ENCODE data around the gene C2orf68.
A peak's percentile ranks its signal among the peaks of the same experiment; 100 is the strongest.
"Not testable (repeated sequence)": the region's sequence is repeated elsewhere in the genome, so short reads cannot be mapped to it uniquely, and the experiment has no call there.

Gene C2orf68

GRCh38 chr2:85611705-85612587 is at the start of gene C2orf68:
Gene C2orf68, minus strand, starts transcription at chr2:85612066. Its CDS starts 82 bp downstream, at chr2:85611984.
- DNase-seq (ENCODE audit: low read depth, low spot score): peak; percentile 71

- DNase-seq (ENCODE audit: low read depth, low spot score): no peak
These were observed 49.4 kb upstream of the C2orf68 start for GRCh38 chr2:85661139-85661858.

DNA sequence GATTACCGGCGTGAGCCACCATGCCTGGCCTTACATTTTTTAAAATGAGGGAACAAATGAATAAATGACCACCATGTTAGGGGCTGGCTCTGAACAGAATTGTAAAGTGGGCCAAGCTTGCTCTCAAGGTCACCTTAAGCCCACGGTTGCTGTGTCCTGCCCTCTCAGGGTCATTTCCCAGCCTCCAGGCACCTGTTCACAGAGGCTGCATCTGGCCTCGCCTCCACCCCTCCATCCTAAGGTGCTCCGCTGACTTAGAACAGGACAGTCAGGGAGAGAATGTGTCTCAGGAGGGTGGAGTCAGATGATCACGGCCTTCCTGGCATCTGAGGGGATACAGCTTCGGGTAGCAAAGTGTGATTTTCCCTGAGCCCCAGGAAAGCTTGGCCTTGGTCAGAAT is 48.9 kb upstream of the C2orf68 start:
- DNase-seq (ENCODE audit: low read depth, low spot score): no peak

DNA sequence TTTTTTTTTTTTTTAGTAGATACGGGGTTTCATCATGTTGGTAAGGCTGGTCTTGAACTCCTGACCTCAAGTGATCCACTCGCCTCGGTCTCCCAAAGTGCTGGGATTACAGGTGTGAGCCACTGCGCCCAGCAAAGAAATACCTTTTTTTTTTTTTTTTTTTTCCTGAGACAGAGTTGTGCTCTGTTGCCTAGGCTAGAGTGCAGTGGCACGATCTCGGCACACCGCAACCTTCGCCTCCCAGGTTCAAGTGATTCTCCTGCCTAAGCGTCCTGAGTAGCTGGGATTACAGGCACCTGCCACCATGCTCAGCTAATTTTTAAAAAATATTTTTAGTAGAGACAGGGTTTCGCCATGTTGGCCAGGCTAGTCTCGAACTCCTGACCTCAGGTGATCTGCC is 48.4 kb upstream of the C2orf68 start:
- not testable (repeated sequence) for DNase-seq (ENCODE audit: low read depth, low spot score)

DNA sequence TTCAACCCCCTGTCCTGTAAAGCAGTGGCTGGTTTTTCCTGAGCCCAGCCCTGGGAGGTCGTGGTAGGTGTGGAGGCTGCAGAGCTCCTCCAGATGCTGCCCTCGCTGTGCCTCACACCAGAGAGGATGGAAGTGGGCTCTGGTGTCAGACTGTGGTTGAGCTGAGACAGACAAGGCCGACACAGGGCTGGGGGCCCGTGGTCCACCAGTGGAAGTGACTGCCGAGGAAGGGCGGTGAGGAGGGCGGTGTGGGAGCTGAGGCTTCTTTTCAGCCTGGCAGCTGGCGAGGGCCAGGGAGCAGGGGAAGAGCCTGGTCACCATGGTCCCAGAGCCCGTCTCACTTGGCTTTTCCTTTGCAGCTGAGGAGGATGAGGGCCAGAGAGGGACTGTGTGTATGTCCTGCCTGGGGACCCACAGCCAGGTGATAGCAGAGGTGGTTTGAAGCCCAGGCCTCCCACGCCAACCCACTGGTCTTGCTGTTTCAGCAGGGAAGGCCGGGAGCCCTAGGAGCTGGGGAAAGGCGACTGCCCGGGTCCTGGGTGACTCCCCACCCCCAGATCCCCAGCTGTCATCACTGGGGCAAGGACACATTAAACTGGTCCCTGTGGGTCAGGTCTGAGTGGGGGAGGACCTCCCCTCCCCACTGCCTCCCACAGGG is 47.6 kb upstream of the C2orf68 start:
- DNase-seq (ENCODE audit: low read depth, low spot score): no peak

- DNase-seq (ENCODE audit: low read depth, low spot score): not testable (repeated sequence)
These were observed 45.5 kb upstream of the C2orf68 start for GRCh38 chr2:85657399-85657798.

DNA sequence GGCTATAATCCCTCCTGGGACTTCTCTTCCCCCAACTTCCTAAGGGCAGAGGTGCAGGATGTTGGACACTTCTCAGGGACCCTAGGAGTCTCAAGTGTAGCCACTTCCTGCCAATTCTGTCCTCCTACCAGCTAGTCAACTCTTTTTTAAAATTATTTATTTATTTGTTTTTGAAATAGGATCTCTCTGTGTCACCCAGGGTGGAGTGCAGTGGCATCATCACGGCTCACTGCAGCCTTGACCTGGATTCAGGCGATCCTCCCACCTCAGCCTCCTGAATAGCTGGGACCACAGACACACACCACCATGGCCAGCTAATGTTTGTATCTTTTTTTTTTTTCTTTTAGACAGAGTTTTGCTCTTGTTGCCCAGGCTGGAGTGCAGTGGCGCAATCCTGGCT is 44.6 kb upstream of the C2orf68 start:
- DNase-seq (ENCODE audit: low read depth, low spot score): no peak

- no peak for DNase-seq (ENCODE audit: low read depth, low spot score)
These were observed 44.1 kb upstream of the C2orf68 start for GRCh38 chr2:85655961-85656417.

DNA sequence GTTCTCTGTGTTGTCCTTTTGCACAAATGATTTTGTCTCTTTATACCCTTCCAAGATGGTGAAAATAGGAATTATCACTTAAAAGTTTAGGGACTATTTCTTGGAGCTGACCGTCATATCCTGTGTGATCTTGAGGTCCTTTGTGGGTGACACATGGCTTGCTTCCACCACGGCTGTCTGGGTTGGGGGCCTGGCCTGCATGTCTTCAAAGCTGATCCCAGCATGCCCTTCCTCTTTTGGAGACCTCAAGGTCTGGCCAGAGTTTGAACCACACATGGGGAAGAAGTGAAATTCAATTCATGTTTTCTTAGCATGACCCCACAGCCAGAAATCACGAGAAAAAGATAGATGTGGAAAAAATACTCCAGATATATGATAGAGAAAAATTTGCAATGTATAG is 42.1 kb upstream of the C2orf68 start:
- DNase-seq (ENCODE audit: low read depth, low spot score): no peak

DNA sequence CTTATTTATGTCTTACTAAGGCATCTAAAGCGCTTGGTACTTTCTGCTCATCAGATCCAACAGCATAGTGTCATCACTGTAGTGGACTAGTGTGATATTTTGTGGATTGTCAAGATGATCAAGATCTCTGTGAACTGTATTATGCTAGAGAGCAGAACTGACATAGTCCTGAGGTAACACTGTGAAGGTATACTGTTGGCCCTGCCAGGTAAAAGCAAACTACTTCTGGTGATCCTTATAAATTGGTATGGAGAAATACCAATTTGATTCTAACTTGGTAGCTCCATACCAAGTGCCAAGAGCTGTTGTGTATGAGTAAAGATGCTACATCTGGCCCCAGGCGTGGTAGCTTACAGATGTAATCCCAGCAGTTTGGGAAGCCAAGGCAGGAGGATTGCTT is 40.2 kb upstream of the C2orf68 start:
- no peak for DNase-seq (ENCODE audit: low read depth, low spot score)

DNA sequence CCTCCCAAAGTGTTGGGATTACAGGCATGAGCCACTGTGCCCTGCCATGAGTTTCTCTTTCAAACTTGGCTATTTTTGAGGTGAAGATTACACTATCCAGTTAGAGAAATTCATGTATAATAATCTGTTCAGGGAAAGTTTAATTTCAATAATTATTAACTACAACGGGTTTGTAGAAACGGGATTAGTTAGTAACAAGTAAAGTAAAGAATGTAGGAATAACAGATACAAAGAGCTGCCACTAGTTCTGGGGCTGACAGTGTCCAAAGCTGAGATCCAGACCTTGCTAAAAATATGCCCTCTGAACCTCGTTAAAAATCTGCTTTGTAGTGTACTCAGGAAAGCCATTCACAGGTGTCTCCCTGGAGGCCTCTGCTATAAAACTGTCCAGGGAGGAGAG is 39.2 kb upstream of the C2orf68 start:
- DNase-seq (ENCODE audit: low read depth, low spot score): no peak

GRCh38 chr2:85650456-85650855 is 38.6 kb upstream of the C2orf68 start:
- no peak for DNase-seq (ENCODE audit: low read depth, low spot score)

DNA sequence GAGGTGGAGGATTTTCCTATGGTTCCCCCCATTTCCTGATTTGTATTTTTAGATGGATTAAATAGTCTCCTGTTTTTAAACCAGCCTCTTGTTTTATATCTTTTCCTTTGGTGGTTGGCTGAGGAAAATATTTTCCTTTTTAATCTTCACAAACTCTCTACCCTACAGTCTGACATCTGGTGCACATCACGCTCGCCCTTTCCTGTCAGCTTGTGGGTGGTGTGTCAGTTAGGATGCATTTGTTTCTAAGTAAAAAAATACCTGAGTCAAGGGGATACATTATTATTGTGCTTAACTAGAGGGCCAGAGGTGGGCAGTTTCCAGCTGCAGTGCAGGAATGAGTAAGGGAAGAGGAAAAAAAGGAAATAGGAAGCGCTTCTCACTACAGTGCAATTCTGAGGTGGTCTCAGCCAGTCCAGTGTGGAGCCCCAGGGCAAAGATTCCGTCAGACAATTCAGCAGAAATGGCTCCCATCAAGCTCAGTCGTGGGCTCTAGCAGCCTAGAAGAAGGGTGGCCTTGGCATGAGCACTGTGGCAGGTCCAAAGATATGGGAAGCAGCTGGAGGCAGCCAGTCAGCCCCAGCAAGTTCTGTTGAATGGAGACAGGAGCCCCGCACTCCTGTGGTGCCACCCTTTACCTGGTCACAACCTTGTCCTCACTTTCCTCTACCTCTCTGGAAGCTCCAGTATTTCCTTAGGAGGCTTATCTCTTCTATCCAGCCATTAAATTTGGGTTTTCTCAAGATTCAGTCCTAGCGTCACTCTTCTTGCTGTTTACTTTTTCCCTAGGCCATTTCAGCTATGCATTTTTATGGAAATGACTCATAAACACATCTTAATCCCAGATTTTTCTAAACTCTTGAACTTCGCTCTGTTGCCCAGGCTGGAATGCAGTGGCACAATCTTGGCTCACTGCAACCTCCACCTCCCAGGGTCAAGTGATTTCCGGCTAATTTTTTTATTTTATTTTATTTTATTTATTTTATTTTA is 37.6 kb upstream of the C2orf68 start:
- no peak for DNase-seq (ENCODE audit: low read depth, low spot score)

DNA sequence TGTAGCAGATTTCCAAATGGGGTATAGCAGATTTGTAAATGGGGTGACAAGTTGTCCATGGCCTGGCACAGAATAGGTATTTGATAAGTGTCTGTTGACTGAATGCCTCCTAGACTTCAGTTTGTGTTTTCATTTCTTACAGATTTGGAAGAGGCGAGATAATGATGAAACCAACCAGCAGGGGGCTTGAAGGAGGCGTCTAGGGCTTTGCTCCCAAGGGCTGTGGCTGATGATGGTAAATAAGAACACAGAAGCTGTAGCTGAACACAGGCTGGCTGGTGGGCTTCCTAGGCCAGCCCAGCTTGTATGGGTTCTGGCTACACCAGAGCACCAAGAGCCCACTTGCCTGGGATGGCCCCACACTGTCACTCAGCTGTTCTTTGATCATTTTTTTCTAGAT is 36.8 kb upstream of the C2orf68 start:
- DNase-seq (ENCODE audit: low read depth, low spot score): no peak

- no peak for DNase-seq (ENCODE audit: low read depth, low spot score)
These were observed 36.1 kb upstream of the C2orf68 start for GRCh38 chr2:85647823-85648526.

DNA sequence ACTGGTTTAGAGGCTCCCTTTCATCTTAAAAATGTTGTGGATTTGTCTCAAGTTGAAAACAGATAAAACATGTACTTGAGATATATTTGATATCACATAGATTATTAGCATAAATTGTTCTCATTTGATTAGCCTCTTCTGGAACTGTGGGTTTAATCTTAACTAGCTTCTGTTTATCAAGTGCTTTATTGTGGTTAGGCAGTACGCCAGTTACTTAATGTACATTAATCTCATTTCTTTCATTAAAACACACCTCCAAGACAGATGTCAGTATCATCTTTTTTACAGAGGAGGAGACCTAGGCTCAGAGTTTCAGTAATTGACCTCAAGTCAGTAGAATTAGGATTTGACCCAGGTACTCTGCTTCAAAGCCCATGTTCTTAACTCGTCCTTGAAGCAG is 34.3 kb upstream of the C2orf68 start:
- DNase-seq (ENCODE audit: low read depth, low spot score): no peak

DNA sequence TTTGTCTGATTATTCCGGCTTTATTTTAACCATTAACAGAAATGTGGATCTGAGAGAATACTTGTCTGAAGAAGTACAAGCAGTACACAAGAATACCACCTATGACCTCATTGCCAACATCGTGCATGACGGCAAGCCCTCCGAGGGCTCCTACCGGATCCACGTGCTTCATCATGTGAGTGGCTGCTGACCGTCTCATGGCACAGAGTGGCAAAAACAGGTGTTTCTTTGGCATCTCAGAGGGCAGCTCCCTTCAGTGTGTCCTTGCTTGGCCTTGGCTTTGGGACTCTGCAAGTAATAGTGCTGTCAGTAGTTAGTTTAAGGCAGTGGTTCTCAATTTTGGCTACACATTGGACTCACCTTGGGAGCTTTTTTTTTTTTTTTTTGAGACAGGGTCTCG is 33.0 kb upstream of the C2orf68 start:
- no peak for DNase-seq (ENCODE audit: low read depth, low spot score)

DNA sequence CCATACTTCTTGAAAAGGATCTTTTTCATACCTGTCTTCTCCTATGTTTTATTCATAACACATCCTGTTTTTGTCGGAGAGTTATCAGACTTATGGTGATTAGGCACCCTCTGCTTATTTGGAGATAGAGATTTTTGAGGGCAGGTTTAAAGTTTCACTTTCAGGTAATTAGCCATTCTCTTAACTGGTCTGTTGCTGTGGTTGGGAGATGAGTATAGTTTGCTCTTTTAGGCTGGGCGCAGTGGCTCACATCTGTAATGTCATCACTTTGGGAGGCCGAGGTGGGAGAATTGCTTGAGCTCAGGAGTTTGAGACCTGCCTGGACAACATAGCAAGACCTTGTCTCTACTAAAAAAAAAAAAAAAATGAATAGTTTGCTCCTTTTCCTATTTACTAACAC is 30.9 kb upstream of the C2orf68 start:
- DNase-seq (ENCODE audit: low read depth, low spot score): no peak

GRCh38 chr2:85635636-85636035 is 23.8 kb upstream of the C2orf68 start:
- DNase-seq (ENCODE audit: low read depth, low spot score): no peak

GRCh38 chr2:85635011-85635410 is 23.1 kb upstream of the C2orf68 start:
- no peak for DNase-seq (ENCODE audit: low read depth, low spot score)

Measured in iPS DF 19.7 (cell line).